Stomach (tissue), 4 donors: ENCODE data around the gene KLKB1.

Experiments
- EP300 ChIP-seq: sonication (generic); formaldehyde crosslinking; IDR thresholded peaks from one replicate; pipeline ENCODE4 v1.6.1; 2017; ENCODE audit warnings: antibody characterized with exemption
- POLR2A ChIP-seq, 4 donors: fragments of 450-650 bp; IDR thresholded peaks; one replicate each; pipeline ENCODE4 v1.6.1; 2016; ENCODE audit warnings: antibody characterized with exemption in 4 of 4, control low read depth in 2 of 4, mild to moderate bottlenecking in 1 of 4, moderate library complexity in 1 of 4
- POLR2AphosphoS5 ChIP-seq, 3 donors: sonication (generic); formaldehyde crosslinking; IDR thresholded peaks; one replicate each; pipeline ENCODE4 v1.6.1; 2016; ENCODE audit warnings: antibody characterized with exemption in 3 of 3
- TF ChIP-seq, protein P1 (sequence below), 7 experiments: fragments of 450-650 bp in 4 of 7; fragments of 200-600 bp in 3 of 7; sonication (generic) in 3 of 7; IDR thresholded peaks; one replicate each; pipeline ENCODE4 v1.5.1; 2016 to 2019; ENCODE audit warnings: antibody characterized with exemption in 7 of 7, control low read depth in 2 of 7, mild to moderate bottlenecking in 1 of 7

DNA sequence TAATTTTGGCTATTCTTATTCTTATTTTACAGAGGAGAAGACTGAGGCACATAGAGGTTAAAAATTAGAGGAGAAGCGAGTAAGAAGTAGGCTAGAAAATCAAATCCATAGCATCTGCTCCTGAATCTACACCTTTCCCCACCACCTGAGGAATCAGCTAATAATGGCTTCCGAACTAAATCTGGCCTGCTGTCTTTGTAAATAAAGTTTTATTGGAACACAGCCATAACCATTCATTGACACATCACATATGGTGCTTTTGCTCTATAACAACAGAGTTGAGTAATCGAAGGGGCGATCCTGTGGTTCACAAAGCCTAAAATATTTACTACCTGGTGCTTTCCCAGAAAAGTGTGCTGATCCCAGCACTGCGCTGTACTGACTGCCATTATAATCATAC, 76.9 kb downstream of the KLKB1 start:
- TF ChIP-seq, protein P1, sequence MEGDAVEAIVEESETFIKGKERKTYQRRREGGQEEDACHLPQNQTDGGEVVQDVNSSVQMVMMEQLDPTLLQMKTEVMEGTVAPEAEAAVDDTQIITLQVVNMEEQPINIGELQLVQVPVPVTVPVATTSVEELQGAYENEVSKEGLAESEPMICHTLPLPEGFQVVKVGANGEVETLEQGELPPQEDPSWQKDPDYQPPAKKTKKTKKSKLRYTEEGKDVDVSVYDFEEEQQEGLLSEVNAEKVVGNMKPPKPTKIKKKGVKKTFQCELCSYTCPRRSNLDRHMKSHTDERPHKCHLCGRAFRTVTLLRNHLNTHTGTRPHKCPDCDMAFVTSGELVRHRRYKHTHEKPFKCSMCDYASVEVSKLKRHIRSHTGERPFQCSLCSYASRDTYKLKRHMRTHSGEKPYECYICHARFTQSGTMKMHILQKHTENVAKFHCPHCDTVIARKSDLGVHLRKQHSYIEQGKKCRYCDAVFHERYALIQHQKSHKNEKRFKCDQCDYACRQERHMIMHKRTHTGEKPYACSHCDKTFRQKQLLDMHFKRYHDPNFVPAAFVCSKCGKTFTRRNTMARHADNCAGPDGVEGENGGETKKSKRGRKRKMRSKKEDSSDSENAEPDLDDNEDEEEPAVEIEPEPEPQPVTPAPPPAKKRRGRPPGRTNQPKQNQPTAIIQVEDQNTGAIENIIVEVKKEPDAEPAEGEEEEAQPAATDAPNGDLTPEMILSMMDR (IDR thresholded peaks at IDR 0.05) = no peak
- TF ChIP-seq POLR2A (IDR thresholded peaks at IDR 0.05) (no peak), POLR2AphosphoS5 (IDR thresholded peaks at IDR 0.05) (no peak), EP300 (no peak)
